ENCODE measurements around the gene KCNV2.

DNA sequence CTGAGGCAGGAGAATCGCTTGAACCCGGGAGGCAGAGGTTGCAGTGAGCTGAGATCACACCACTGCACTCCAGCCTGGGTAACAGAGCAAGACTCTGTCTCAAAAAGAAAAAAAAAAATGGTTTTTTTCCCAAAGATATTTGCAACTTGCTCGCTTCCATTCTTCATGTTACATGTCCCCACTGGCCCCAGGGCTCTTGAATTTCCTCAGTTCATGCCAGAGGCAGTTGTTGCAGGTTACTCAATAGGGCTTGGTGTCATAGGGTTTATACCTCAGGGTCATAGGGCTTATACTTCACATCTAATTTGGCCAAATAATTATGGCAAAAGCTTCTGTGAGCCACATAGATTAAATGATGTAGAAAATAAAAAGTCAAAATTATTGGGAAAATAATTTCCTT is 44.1 kb upstream of the KCNV2 start:
- TF ChIP-seq POLR2AphosphoS5 (IDR thresholded peaks at IDR 0.05; ENCODE audit: borderline replicate concordance, low read depth, low read length) (no peak), EZH2 (IDR thresholded peaks at IDR 0.05) (no peak), FOXP2 (optimal IDR thresholded peaks at IDR 0.05; ENCODE audit: control extremely low read depth, extremely low read length, insufficient read depth) (no peak)

Data from SK-N-MC (cell line).